ENCODE data around the gene PTCH2.

- TF ChIP-seq, protein P1, sequence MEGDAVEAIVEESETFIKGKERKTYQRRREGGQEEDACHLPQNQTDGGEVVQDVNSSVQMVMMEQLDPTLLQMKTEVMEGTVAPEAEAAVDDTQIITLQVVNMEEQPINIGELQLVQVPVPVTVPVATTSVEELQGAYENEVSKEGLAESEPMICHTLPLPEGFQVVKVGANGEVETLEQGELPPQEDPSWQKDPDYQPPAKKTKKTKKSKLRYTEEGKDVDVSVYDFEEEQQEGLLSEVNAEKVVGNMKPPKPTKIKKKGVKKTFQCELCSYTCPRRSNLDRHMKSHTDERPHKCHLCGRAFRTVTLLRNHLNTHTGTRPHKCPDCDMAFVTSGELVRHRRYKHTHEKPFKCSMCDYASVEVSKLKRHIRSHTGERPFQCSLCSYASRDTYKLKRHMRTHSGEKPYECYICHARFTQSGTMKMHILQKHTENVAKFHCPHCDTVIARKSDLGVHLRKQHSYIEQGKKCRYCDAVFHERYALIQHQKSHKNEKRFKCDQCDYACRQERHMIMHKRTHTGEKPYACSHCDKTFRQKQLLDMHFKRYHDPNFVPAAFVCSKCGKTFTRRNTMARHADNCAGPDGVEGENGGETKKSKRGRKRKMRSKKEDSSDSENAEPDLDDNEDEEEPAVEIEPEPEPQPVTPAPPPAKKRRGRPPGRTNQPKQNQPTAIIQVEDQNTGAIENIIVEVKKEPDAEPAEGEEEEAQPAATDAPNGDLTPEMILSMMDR (IDR thresholded peaks at IDR 0.05) = no peak
- no peak for TF ChIP-seq POLR2A (IDR thresholded peaks at IDR 0.05)
Observed at GRCh38 chr1:44829506-44830384, 13.3 kb downstream of the PTCH2 start.
